Measurements from ENCODE around the gene POLR3C.
A peak's percentile ranks its signal among the peaks of the same experiment; 100 is the strongest.
"Not testable (repeated sequence)": the region's sequence is repeated elsewhere in the genome, so short reads cannot be mapped to it uniquely, and the experiment has no call there.

Gene POLR3C

GRCh38 chr1:145799806-145800205 is 24.2 kb upstream of the POLR3C start:
- no peak for DNase-seq (ENCODE audit: low read depth in 2 of 2)
- no peak overlapping the region for H3K4me3 ChIP-seq (replicated peaks in 1 of 2; ENCODE audit: low read depth in 2 of 2, low read length in 2 of 2)
- TF ChIP-seq CTCF (IDR thresholded peaks at IDR 0.05; ENCODE audit: low read depth, low read length), result no peak

GRCh38 chr1:145804235-145805045 is 19.6 kb upstream of the POLR3C start:
- no peak overlapping the region for H3K4me3 ChIP-seq (replicated peaks in 1 of 2; ENCODE audit: low read depth in 2 of 2, low read length in 2 of 2)
- no peak for TF ChIP-seq CTCF (IDR thresholded peaks at IDR 0.05; ENCODE audit: low read depth, low read length)
- DNase-seq (ENCODE audit: low read depth in 2 of 2), result peak in 1 of 2 donors; percentile 5

GRCh38 chr1:145805057-145805456 is 18.9 kb upstream of the POLR3C start:
- DNase-seq (ENCODE audit: low read depth in 2 of 2), result peak; percentile 8 to 23

GRCh38 chr1:145806408-145806807 is 17.6 kb upstream of the POLR3C start:
- TF ChIP-seq CTCF (IDR thresholded peaks at IDR 0.05; ENCODE audit: low read depth, low read length), result no peak
- no peak overlapping the region for H3K4me3 ChIP-seq (replicated peaks in 1 of 2; ENCODE audit: low read depth in 2 of 2, low read length in 2 of 2)
- DNase-seq (ENCODE audit: low read depth in 2 of 2), result no peak

More at GRCh38 chr1:145805057-145805456, 18.9 kb upstream of the POLR3C start:
- no peak overlapping the region for H3K4me3 ChIP-seq (replicated peaks in 1 of 2; ENCODE audit: low read depth in 2 of 2, low read length in 2 of 2)
- no peak for TF ChIP-seq CTCF (IDR thresholded peaks at IDR 0.05; ENCODE audit: low read depth, low read length)

GRCh38 chr1:145806844-145807243 is 17.2 kb upstream of the POLR3C start:
- no peak overlapping the region for H3K4me3 ChIP-seq (replicated peaks in 1 of 2; ENCODE audit: low read depth in 2 of 2, low read length in 2 of 2)
- TF ChIP-seq CTCF (IDR thresholded peaks at IDR 0.05; ENCODE audit: low read depth, low read length), result no peak
- no peak for DNase-seq (ENCODE audit: low read depth in 2 of 2)

- not testable (repeated sequence) for DNase-seq (ENCODE audit: low read depth in 2 of 2)
Measured at GRCh38 chr1:145812977-145813810, 10.8 kb upstream of the POLR3C start.

GRCh38 chr1:145818095-145818494 is 5.9 kb upstream of the POLR3C start:
- H3K4me3 ChIP-seq (replicated peaks in 1 of 2; ENCODE audit: low read depth in 2 of 2, low read length in 2 of 2), result not testable (repeated sequence)
- peak; percentile 52 to 61 for DNase-seq (ENCODE audit: low read depth in 2 of 2)

More at GRCh38 chr1:145812977-145813810, 10.8 kb upstream of the POLR3C start:
- not testable (repeated sequence) for H3K4me3 ChIP-seq (replicated peaks in 1 of 2; ENCODE audit: low read depth in 2 of 2, low read length in 2 of 2)

GRCh38 chr1:145822779-145823331 is 1.1 kb upstream of the POLR3C start:
- peak overlapping the region in 1 of 2 donors; percentile 37 for H3K4me3 ChIP-seq (replicated peaks in 1 of 2; ENCODE audit: low read depth in 2 of 2, low read length in 2 of 2)
- not testable (repeated sequence) for DNase-seq (ENCODE audit: low read depth in 2 of 2)

Measured in cardiac fibroblast (primary cell).